ENCODE data around the gene PIK3R5.
"Not testable (repeated sequence)": the region's sequence is repeated elsewhere in the genome, so short reads cannot be mapped to it uniquely, and the experiment has no call there.

The PIK3R5 gene

DNA sequence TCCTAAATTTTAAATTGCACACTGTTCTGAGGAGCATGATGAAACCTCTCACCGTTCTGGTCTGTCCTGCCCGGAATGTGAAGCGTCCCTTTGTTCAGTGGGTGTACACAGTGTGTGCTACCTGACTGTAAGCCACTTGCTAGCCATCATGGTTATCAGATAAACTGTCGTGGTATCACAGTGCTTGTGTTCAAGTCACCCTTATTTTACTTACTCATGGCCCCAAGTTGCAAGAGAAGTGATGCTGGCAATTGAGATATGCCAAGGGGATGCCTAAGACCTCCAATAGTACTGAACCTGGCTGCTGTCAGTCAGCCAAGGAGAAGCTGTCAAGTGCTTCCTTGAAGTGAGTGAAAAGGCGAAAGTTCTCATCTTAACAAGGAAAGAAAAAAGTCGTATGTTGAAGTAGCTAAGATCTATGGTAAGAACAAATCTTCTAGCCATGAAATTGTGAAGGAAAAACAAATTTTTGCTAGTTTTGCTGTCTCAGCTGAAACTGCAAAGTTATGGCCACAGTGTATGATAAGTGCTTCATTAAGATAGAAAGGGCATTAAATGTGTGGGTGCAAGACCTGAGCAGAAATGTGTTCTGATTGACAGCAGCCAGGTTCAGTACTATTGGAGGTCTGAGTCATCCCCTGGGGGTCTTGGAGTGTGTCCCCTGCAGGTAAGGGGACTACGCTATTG, 103.9 kb downstream of the PIK3R5 start:
- no peak for DNase-seq (ENCODE audit: low read depth in 1 of 2, low spot score in 1 of 2)

DNA sequence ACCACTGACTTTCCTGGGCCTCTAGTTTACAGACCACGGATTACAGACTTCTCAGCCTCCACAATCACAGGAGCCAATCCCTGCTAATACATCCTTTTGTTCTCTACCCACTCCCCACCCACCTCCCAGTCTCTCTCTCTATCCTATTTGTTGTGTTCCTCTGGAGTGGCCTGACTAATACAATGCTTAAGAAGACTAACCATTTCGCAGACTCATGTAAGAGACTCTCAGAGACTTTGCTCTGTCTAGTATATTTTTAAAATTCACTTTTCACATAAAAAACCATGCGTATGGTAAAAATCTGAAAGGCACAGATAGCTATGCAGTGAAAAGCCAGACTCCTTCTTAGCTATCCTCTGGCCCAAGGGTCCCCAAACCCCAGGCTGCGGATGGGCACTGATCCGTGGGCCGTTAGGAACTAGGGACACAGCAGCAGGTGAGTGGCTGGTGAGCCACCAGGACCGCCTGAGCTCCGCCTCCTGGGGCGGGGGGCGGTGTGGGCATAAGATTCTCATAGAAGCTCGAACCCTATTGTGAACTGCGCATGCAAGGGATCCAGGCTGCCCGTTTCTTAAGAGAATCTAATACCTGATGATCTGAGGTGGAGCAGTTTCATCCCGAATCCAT, 105.6 kb downstream of the PIK3R5 start:
- no peak for DNase-seq (ENCODE audit: low read depth in 1 of 2, low spot score in 1 of 2)

- DNase-seq (ENCODE audit: low read depth in 1 of 2, low spot score in 1 of 2) = no peak
Observed at GRCh38 chr17:8859027-8859803, 106.3 kb downstream of the PIK3R5 start.

- DNase-seq (ENCODE audit: low read depth in 1 of 2, low spot score in 1 of 2) = no peak
Observed at GRCh38 chr17:8857919-8858318, 107.6 kb downstream of the PIK3R5 start.

GRCh38 chr17:8856869-8857575, 108.5 kb downstream of the PIK3R5 start:
- DNase-seq (ENCODE audit: low read depth in 1 of 2, low spot score in 1 of 2) = no peak

- DNase-seq (ENCODE audit: low read depth in 1 of 2, low spot score in 1 of 2) = not testable (repeated sequence)
Observed at GRCh38 chr17:8856205-8856603, 109.3 kb downstream of the PIK3R5 start.

GRCh38 chr17:8855477-8856204, 109.9 kb downstream of the PIK3R5 start:
- DNase-seq (ENCODE audit: low read depth in 1 of 2, low spot score in 1 of 2) = no peak

DNA sequence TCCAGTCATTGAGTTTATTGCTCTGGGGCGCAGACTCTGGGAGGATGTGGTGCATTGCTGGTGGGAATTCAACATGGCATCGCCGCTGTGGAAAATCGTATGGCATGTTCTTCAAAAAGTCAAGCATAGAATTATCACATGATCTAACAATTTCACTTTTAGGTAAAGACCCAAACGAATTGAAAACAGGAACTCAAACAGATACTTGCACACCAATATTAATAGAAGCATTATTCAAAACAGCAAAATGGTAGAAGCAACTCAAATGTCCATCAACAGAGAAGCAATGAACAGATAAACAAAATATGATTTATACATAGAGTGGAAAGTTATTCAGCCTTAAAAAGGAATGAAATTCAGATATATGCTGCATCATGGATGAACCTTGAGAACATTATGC, 113.9 kb downstream of the PIK3R5 start:
- DNase-seq (ENCODE audit: low read depth in 1 of 2, low spot score in 1 of 2) = no peak

- DNase-seq (ENCODE audit: low read depth in 1 of 2, low spot score in 1 of 2) = no peak
Observed at GRCh38 chr17:8849311-8850041, 116.0 kb downstream of the PIK3R5 start.

- no peak for DNase-seq (ENCODE audit: low read depth in 1 of 2, low spot score in 1 of 2)
Observed at GRCh38 chr17:8847891-8848290, 117.6 kb downstream of the PIK3R5 start.

DNA sequence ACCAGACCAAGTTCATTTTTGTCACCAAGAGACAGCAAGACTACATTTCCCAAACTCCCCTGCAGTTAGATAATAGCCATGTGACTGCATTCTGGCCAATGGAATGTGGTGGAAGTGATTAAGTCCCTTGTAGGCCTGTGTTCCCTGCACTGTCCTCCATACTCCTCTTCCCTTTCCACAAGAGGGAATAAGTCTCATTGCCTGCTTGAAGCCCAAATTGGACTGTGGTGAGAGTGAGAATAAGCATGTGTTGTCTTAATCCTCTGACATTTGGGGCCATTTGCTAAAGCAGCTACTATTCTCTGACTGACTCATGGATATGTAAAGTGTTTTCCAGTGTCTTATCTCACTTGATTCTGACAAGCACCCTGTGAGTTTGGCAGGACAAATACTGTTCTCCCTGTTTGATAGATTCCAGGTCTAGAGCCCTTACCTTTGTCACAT, 118.7 kb downstream of the PIK3R5 start:
- DNase-seq (ENCODE audit: low read depth in 1 of 2, low spot score in 1 of 2) = no peak

- DNase-seq (ENCODE audit: low read depth in 1 of 2, low spot score in 1 of 2) = no peak
Observed at GRCh38 chr17:8844229-8845218, 121.0 kb downstream of the PIK3R5 start.

- DNase-seq (ENCODE audit: low read depth in 1 of 2, low spot score in 1 of 2) = no peak
Observed at GRCh38 chr17:8843344-8843743, 122.2 kb downstream of the PIK3R5 start.

GRCh38 chr17:8841844-8842243, 123.7 kb downstream of the PIK3R5 start:
- no peak for DNase-seq (ENCODE audit: low read depth in 1 of 2, low spot score in 1 of 2)

- no peak for DNase-seq (ENCODE audit: low read depth in 1 of 2, low spot score in 1 of 2)
Observed at GRCh38 chr17:8839410-8839935, 126.0 kb downstream of the PIK3R5 start.

DNA sequence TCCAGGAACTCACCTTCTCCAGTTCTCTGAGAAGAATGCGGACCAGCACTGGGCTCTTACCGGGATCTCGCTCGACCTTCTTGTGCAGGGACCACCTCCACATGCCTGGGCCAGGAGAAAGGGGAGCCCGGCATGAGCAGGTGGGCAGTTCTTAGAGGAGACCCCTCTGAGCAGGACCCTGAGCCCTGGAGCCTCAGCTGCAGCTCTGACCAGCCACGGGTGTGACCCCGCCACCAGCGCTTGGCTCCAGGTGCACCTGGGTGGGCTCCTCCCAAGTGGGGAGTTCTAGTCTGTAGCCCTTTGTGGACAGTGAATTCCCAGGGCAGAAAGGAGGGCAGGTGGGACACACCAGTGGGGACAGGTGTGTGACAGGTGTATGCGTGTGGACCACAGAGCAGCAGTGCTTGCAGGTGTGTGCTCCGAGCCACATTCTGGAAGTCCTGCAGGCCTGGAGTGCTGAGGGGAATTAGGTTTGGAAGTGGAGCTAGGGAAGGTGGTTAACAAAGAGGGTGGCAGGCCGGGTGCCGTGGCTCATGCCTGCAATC, 126.9 kb downstream of the PIK3R5 start:
- DNase-seq (ENCODE audit: low read depth in 1 of 2, low spot score in 1 of 2) = no peak

- no peak for DNase-seq (ENCODE audit: low read depth in 1 of 2, low spot score in 1 of 2)
Observed at GRCh38 chr17:8837563-8838075, 127.9 kb downstream of the PIK3R5 start.

Data from activated T-helper 1 cell treated with anti-CD3 and anti-CD28 coated beads, Interleukin-2, amount 50 U/mL, for 16 hours (primary cell).